ENCODE results near the gene BATF2.

DNA sequence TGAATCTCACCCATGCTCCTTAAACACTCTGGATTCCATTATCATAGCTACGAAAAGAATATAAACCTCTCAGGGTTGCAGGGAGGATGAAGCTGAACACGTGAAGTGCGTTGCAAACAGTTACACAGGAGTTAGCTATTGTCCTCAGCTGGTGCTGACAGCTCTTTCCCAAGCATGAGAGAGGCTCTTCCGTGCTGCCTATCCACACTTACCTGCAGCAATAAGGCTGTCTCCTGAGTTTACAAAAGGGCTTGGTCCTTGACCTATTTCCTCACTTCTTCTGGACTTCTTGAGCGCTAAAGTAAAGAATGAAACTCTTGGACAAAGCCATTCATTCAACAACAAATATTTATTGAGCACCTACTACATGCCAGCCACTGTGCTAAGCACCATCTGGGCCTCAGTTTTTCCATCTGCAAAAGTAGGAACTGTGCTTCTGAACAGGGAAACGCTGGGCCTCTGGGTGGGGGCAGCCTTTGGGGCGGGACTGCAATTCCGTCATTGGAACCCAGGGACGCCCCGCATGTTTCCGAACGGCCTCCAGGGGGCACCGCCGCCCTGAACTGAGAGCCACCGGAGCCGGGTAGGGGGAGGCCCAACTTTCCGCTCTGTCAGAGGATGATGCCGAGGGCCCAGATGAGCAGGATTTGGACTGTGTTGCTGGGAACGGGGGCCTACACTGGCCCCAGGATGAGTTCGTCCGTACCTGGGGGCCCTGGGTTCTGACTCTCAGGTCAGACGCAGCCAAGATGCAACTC, 16.5 kb upstream of the BATF2 start:
- TF ChIP-seq, protein P1, sequence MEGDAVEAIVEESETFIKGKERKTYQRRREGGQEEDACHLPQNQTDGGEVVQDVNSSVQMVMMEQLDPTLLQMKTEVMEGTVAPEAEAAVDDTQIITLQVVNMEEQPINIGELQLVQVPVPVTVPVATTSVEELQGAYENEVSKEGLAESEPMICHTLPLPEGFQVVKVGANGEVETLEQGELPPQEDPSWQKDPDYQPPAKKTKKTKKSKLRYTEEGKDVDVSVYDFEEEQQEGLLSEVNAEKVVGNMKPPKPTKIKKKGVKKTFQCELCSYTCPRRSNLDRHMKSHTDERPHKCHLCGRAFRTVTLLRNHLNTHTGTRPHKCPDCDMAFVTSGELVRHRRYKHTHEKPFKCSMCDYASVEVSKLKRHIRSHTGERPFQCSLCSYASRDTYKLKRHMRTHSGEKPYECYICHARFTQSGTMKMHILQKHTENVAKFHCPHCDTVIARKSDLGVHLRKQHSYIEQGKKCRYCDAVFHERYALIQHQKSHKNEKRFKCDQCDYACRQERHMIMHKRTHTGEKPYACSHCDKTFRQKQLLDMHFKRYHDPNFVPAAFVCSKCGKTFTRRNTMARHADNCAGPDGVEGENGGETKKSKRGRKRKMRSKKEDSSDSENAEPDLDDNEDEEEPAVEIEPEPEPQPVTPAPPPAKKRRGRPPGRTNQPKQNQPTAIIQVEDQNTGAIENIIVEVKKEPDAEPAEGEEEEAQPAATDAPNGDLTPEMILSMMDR (IDR thresholded peaks at IDR 0.05): peak in 2 of 3 experiments; percentile 42 to 85
- peak in 1 of 2 donors; percentile 22 for TF ChIP-seq POLR2A (IDR thresholded peaks at IDR 0.05)

Measured in vagina (tissue), 2 donors.